WTC11 (cell line): Measurements from ENCODE around the gene DNASE1L3.

ENCODE experiments used
- CTCF ChIP-seq: fragments of 200-600 bp; IDR thresholded peaks from 2 replicates; pipeline ENCODE4 v1.8.0; 2022; ENCODE audit warnings: antibody characterized with exemption
- ESRRA ChIP-seq: sonication (generic); formaldehyde crosslinking; IDR thresholded peaks from 2 replicates; pipeline ENCODE4 v1.8.1; 2022; ENCODE audit warnings: mild to moderate bottlenecking, missing genetic modification reagents, borderline replicate concordance
- IRF2 ChIP-seq: sonication (generic); formaldehyde crosslinking; IDR thresholded peaks from 2 replicates; pipeline ENCODE4 v1.8.0; 2022; ENCODE audit warnings: low read depth, missing genetic modification reagents, borderline replicate concordance
- TCF7 ChIP-seq: sonication (generic); formaldehyde crosslinking; IDR thresholded peaks from 2 replicates; pipeline ENCODE4 v1.8.0; 2022; ENCODE audit warnings: mild to moderate bottlenecking, low read depth, missing genetic modification reagents, moderate library complexity
- TEAD1 ChIP-seq: sonication (generic); formaldehyde crosslinking; IDR thresholded peaks from 2 replicates; pipeline ENCODE4 v1.8.0; 2022; ENCODE audit warnings: mild to moderate bottlenecking, missing genetic modification reagents

- no peak for TF ChIP-seq ESRRA (CRISPR knock-in tag)
- no peak for TF ChIP-seq CTCF
- peak; percentile 36; the same call in 1 of the 2 replicates for TF ChIP-seq TEAD1 (CRISPR knock-in tag)
- TF ChIP-seq IRF2 (CRISPR knock-in tag), result no peak
- TF ChIP-seq TCF7 (CRISPR knock-in tag), result no peak
These were observed 26.6 kb upstream of the DNASE1L3 start, which contains the start of gene ABHD6 for GRCh38 chr3:58237238-58237940.
